B cell (primary cell): ENCODE measurements around the gene MRTFA.

Experiments used
- EZH2 ChIP-seq: IDR thresholded peaks from 2 replicates; pipeline ENCODE4 v1.6.1; 2012; ENCODE audit warnings: borderline replicate concordance, low read depth, mild to moderate bottlenecking, moderate library complexity, low read length; ENCODE audit not compliant: insufficient read depth, poor library complexity, severe bottlenecking
- TF ChIP-seq, protein P1 (sequence below): fragments of 200-600 bp; IDR thresholded peaks from one replicate; pipeline ENCODE4 v1.8.0; 2022; ENCODE audit warnings: antibody characterized with exemption, mild to moderate bottlenecking

- TF ChIP-seq, protein P1, sequence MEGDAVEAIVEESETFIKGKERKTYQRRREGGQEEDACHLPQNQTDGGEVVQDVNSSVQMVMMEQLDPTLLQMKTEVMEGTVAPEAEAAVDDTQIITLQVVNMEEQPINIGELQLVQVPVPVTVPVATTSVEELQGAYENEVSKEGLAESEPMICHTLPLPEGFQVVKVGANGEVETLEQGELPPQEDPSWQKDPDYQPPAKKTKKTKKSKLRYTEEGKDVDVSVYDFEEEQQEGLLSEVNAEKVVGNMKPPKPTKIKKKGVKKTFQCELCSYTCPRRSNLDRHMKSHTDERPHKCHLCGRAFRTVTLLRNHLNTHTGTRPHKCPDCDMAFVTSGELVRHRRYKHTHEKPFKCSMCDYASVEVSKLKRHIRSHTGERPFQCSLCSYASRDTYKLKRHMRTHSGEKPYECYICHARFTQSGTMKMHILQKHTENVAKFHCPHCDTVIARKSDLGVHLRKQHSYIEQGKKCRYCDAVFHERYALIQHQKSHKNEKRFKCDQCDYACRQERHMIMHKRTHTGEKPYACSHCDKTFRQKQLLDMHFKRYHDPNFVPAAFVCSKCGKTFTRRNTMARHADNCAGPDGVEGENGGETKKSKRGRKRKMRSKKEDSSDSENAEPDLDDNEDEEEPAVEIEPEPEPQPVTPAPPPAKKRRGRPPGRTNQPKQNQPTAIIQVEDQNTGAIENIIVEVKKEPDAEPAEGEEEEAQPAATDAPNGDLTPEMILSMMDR, result no peak
- TF ChIP-seq EZH2, result no peak
These were observed 948 bp upstream of the MRTFA start for GRCh38 chr22:40637183-40638150.
